HG03432 (cell line): ENCODE data around the gene KCNJ12.
"Not testable (repeated sequence)": the region's sequence is repeated elsewhere in the genome, so short reads cannot be mapped to it uniquely, and the experiment has no call there.

Source experiments
- ATAC-seq: cut with Tn5 transposase; IDR thresholded peaks from one replicate; pipeline ENCODE4 v1.9.1; 2021; ENCODE audit warnings: mild to moderate bottlenecking, moderate library complexity; ENCODE audit not compliant: unreplicated experiment

Gene KCNJ12

GRCh38 chr17:21376081-21376758 lies at the start of gene KCNJ12:
KCNJ12 (plus strand) TSS chr17:21376357; CDS start chr17:21415343, 38,986 bp downstream.
- no peak for ATAC-seq

- ATAC-seq, result not testable (repeated sequence)
Measured at GRCh38 chr17:21327921-21328320, 48.2 kb upstream of the KCNJ12 start.

GRCh38 chr17:21328778-21329177 lies 47.4 kb upstream of the KCNJ12 start:
- ATAC-seq, result not testable (repeated sequence)

- ATAC-seq, result no peak
Measured at GRCh38 chr17:21330436-21331160, 45.6 kb upstream of the KCNJ12 start.

GRCh38 chr17:21336541-21337294 lies 39.4 kb upstream of the KCNJ12 start:
- not testable (repeated sequence) for ATAC-seq

GRCh38 chr17:21337981-21338625 lies 38.1 kb upstream of the KCNJ12 start:
- not testable (repeated sequence) for ATAC-seq

- no peak for ATAC-seq
Measured at GRCh38 chr17:21339011-21339410, 37.1 kb upstream of the KCNJ12 start.

GRCh38 chr17:21339571-21339970 lies 36.6 kb upstream of the KCNJ12 start:
- ATAC-seq, result not testable (repeated sequence)

GRCh38 chr17:21340407-21340806 lies 35.8 kb upstream of the KCNJ12 start:
- ATAC-seq, result not testable (repeated sequence)

- not testable (repeated sequence) for ATAC-seq
Measured at GRCh38 chr17:21341279-21341678, 34.9 kb upstream of the KCNJ12 start.

GRCh38 chr17:21341925-21342540 lies 34.1 kb upstream of the KCNJ12 start:
- not testable (repeated sequence) for ATAC-seq

- ATAC-seq, result not testable (repeated sequence)
Measured at GRCh38 chr17:21343061-21343949, 32.9 kb upstream of the KCNJ12 start.

GRCh38 chr17:21344801-21345200 lies 31.4 kb upstream of the KCNJ12 start:
- ATAC-seq, result not testable (repeated sequence)

- ATAC-seq, result no peak
Measured at GRCh38 chr17:21345236-21345635, 30.9 kb upstream of the KCNJ12 start.

GRCh38 chr17:21346107-21346506 lies 30.1 kb upstream of the KCNJ12 start:
- ATAC-seq, result not testable (repeated sequence)

GRCh38 chr17:21346651-21347250 lies 29.4 kb upstream of the KCNJ12 start:
- not testable (repeated sequence) for ATAC-seq

- not testable (repeated sequence) for ATAC-seq
Measured at GRCh38 chr17:21347660-21348059, 28.5 kb upstream of the KCNJ12 start.

- peak; percentile 77 for ATAC-seq
Measured at GRCh38 chr17:21348081-21348925, 27.9 kb upstream of the KCNJ12 start.
